ENCODE measurements around the gene LAMTOR4.
"Not testable (repeated sequence)": the region's sequence is repeated elsewhere in the genome, so short reads cannot be mapped to it uniquely, and the experiment has no call there.

Gene LAMTOR4

DNA sequence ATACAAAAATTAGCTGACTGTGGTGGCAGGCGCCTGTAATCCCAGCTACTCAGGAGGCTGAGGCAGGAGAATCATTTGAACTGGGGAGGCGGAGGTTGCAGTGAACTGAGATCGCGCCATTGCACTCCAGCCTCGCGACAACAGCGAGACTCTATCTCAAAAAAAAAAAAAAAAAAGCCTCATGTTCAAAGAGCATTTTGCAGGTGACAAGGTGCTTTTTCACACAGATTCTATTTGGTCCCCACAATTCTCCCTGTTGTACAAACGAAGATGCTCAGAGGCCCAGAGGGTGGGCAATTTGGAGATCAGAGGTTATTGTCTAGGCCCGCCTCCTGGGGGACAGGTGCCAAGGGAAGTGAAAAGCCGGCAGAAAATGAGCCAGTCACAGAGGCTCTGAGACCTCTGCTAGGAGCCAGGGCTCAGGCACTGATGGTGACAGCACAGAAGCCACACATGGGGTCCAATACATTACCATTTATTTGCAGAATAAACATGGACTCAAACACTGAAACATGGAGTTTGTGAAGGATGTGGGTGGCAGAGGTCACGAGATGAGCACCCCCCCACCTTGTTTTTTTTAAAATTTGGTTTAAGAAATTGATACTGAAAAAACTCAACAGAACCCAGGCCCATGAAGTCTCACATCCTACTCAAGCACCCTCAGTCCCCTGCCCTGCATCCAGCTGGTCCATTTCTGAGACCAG lies 20.6 kb downstream of the LAMTOR4 start:
- in situ Hi-C loops (cut with HindIII; ENCODE audit: low sequenced_read_pairs) = no loop called here

DNA sequence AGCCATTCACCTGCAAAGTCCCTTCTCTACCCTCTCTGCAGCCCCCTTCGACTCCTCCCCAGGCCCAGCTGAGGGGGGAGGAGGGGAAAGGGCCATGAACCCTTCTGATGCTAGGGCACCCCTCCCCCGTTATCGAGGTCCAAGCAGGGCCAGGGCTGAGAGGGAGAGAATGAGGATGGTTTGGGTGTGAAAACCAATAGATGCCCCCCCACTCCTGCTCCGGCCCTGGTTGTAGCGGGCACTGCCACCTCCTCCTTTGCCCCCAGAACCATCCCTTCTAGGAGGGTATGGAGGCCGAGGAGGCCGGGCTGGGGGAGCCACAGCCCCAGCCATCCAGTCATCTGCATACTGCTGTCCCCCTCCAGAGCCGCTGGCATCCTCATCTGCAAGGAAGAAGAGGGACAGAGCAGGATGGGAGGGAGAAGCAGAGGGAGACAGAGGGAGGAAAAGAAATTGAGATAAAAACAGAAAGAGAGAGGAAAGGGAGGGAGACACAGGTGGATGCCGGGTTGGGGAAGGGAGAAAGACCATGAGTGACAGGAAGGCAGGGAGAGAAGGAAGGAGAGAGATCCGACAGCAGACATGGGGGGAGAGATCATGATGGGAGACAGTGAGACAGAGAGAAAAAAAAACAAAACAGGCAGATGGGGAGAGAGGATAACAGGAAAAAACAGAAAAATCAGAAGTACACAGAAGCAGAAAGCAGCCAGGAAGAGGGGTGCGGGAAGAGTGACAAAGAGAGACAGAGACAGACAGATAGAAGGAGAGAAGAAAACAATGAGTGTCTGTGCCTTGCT lies 21.6 kb downstream of the LAMTOR4 start:
- in situ Hi-C loops (cut with HindIII; ENCODE audit: low sequenced_read_pairs) = no loop called here

DNA sequence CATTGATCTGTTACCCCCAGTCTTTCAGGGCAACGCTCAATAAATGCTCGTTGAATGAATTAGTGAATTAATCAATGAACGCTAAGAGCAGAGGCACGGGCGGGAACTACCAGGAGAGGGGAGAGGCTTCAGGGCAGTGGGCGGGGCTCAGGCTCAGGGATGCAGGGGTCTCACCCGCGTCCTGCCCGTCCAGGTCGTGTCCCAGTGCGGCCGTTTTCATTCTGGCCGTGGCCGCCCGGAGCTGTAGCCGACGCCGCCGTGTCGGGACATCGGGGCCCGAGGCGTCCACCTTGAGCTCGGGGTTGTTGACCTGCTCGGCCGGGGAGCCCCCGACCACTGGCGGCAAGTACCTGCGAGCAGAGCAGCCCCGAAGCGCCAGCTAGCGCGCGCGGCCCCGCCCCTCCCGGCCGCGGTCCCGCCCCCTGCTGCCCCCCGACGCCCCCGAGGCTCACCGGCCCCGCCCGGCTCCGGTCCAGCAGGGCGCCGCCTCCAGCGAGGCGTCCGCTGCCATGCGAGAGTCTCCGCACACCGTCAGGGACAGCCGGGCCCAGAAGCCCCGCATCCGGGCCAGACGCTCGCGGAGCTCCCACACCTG lies 22.5 kb downstream of the LAMTOR4 start:
- in situ Hi-C loops (cut with HindIII; ENCODE audit: low sequenced_read_pairs) = no loop called here

DNA sequence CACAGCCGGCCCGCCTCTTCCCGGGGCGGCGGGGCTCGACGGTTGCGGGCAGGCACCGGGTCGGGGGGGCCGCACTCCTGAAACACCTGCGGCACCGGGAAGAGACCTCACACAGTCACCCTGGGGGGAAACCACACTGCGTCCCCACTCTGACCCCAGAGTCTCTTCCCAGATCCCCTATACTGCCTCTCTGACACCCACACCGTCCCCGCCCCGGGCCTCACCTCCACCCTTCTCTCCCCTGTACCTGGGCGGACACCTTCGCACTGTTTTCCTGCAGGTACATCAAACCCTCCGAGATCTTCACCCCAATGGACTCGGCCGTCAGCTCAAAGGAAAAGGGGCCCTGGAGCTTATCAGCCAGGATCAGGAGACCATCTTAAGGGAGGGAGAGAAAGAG lies 23.1 kb downstream of the LAMTOR4 start:
- in situ Hi-C loops (cut with HindIII; ENCODE audit: low sequenced_read_pairs) = no loop called here

DNA sequence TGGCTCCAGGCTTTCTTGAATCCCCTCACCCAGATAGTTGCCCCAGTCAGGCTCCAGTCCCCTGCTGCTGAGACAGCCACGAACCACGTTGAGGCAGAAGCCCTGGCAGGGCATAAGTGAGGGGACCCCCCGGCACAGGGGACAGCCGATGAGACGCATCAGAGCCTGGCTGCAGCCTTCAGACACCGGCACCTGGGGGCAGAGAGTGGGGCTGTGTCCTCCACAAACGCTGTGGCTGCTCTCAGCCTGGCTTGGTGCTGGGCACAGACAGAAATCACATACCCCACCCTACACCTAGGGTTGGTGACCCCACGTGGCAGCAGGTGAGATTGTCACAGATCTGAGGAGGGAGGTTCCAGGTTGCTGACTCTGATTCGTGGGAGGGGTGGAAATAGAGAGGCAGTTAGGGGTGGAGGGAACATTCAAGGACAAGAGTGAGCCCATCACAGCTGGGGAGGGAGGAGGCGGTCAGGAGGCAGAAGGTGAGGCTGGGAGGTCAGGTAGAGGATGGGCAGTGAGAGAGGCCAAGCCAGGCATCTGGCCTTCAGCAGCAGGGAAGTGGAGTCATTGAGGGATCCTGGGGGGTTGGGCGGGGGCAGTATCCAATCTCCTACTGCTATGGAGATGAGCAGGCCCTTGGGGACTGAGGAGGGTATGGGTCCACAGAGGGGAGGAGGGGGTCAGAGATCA lies 25.2 kb downstream of the LAMTOR4 start:
- in situ Hi-C loops (cut with HindIII; ENCODE audit: low sequenced_read_pairs) = no loop called here

DNA sequence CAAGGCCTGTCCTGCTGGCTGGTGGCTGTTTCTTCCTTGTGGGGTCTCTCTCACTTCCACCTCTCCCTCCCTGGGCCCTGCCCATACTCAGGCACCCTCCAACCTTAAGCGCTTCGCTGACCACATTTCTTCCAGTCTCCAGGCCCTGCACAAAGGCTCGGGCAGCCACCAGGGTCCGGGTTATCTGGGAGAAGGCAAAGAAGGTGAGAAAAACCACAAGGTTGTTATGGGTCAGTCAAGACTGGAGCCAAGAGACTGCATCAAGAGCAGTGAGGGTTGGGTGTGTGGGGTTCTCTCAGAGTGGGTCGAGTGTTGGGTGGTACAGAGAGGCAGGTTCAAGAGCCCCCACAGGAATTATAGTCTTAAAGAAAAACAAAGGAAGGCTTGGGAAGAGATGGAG lies 25.9 kb downstream of the LAMTOR4 start:
- in situ Hi-C loops (cut with HindIII; ENCODE audit: low sequenced_read_pairs) = no loop called here

DNA sequence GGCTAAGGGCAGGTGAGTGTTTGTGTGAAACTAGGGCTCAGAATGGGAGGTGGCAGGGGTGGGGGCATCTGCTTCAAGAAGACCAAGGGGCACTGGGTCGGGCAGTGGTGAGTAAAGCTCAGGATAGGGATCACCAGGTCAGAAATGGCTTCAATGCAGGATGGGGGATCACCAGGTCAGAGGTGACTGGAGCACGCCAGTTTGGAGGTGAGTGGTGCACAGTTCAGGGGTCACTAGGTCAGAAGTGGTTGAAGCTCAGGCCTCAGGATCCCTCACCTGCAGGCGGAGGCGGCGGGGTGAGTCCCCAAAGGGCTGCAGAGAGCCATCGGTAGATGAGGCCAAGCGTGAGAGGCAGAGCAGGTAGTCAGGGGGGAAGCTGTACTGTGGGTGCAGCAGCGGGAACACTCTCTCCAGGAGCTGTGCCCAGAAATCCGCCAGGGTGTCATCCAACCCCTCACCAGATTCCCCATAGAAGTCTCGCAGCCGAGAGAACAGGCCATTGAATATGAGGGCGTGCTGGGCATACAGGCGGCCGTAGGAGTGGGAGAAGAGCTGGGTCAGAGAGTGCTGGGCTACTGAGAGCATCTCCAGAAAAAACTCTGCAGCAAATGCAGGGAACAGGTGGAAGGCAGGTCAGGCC lies 26.7 kb downstream of the LAMTOR4 start:
- in situ Hi-C loops (cut with HindIII; ENCODE audit: low sequenced_read_pairs) = no loop called here

DNA sequence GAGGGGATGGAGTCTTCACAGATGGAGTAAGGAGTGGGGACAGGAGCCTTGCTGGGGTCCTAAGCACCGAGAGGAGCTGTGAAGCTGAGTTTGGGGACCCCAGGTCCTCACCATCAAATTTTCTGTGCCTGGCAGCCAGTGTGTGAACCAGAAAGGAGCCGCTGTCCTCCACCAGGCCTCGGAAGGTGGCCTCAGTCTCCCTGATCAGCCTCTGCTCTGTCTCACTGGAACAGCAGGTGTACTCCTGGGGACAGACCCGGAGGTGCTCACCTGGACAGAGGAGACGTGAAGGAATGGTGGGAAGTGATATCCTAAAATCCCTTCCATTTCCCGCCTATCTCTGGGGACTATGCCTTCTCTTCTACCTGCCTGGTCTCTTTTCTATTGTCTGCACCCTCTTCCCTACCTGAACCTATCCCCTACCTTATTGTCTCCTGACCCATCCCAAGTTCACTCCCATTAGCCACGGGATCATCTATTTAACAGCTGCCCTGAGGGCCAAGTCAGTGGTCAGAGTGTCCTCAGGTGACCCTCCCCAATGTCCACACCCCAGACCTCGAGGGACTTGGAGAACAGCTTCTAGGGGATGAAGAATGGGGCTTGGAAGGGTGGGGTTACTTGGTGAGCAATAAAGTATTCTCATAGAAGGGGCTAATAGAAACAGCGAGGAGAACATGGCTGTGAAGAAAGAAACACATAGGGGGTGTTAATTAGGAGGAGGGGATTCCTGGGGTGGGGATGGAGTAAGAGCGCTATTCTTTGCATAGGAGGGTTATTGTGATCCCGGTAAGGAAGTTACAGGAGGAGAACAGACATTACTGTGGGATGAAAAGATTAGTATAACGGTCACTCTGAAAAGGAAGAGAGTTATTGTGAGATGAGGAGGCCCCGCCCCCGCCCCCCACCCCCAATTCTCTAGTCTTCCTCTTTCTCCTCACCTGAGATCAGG lies 27.7 kb downstream of the LAMTOR4 start:
- in situ Hi-C loops (cut with HindIII; ENCODE audit: low sequenced_read_pairs) = no loop called here

DNA sequence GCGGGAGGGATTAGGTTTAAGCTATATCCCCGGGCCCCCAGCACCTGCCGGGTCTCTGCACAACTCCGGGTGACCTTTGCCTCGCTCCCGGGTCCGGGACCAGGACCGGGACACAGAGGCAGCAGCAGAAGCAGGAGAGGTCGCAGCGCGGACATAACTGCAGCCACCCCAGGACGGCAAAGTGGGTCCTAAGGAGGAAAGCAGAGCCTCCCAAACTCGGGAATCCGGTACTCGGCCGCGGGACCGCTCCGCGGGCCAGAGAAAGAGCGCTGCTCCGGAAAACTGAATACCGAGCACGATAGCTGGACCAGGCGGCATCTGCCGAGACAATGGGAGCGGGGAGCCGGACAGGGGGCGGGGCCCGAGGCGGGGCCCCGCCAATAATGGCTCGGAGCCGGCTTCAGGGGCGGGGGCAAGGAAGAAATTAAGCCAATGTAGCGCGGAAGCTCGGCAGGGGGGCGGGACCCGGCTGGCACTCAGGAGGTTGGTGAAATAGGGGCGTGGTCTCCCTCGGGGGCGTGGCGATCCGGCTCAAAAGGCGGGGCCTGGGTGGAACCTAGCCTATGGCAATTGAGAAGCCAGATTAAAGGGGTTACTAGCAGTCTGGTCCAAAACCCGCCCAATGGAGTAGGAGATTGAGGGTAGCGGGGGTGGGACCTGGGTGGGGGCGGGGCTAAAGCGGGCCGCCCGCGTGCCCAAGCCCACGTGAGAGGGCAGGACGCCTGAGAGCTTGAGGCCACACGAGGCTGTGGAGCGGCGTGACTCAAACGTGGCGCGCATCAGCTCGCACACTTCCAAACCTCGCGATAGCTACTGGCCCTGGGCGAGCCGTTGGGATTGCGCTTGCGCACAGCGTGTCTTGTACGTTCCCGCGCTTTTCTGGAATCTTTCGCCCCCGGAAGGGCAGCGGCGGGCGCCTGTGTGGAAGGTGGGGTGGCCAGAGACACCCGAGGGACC lies 28.6 kb downstream of the LAMTOR4 start, which contains the start of the genes GPC2 and STAG3:
GPC2 (minus strand) TSS at position 337 of the 957 bp plus-strand sequence; CDS start at position 155, 182 bp downstream.
STAG3 (plus strand) TSS at position 874 of the 957 bp plus-strand sequence. CDS start 2,639 bp downstream, outside the sequence.
- in situ Hi-C loops (cut with HindIII; ENCODE audit: low sequenced_read_pairs) = no loop called here

DNA sequence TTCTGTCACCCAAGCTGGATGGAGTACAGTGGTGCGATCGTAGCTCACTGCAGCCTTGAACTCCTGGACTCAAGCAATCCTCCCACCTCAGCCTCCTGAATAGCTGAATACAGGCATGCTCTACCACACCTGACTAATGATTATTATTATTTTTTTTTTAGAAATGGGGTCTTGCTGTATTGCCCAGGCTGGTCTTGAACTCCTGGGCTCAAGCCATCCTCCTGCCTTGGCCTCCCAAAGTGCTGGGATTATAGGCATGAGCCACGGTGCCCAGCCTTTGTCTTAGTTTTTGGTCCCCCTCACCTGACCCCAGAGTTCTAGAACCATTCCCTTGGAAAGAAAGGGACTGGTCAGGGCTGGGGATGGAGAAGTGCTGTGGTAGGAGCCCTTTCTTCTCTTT lies 31.4 kb downstream of the LAMTOR4 start:
- in situ Hi-C loops (cut with HindIII; ENCODE audit: low sequenced_read_pairs) = not testable (repeated sequence)

DNA sequence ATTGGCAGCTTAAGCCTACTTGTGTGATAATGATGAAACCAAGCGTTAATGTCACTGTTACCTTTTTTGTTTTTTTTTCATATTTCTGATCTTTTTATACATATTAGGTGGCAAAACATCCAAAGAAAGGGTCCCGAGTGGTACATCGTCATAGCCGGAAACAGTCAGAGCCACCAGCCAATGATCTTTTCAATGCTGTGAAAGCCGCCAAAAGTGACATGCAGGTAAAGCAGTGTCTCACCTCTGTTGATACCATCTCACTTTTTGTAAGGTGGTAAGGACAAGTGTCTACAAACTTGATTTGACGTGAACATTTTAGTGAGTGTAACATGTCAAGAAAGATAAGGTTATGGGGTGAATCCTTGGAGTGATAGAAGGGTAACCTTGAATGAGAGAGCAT lies 33.9 kb downstream of the LAMTOR4 start:
- in situ Hi-C loops (cut with HindIII; ENCODE audit: low sequenced_read_pairs) = not testable (repeated sequence)

DNA sequence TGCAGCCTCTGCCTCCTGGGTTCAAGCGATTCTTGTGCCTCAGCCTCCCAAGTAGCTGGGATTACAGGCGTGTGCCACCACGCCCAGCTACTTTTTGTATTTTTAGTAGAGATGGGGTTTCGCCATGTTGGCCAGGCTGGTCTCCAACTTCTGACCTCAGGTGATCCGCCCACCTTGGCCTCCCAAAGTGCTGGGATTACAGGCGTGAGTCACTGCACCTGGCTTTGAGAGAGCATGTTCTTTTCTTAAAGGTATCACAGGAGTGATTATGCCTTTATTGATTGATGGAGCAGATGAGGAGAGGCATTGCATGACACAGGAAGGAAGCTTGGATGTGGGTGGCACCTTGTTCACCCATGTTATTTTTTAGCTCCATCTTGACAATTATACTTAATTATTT lies 34.4 kb downstream of the LAMTOR4 start:
- in situ Hi-C loops (cut with HindIII; ENCODE audit: low sequenced_read_pairs) = not testable (repeated sequence)

DNA sequence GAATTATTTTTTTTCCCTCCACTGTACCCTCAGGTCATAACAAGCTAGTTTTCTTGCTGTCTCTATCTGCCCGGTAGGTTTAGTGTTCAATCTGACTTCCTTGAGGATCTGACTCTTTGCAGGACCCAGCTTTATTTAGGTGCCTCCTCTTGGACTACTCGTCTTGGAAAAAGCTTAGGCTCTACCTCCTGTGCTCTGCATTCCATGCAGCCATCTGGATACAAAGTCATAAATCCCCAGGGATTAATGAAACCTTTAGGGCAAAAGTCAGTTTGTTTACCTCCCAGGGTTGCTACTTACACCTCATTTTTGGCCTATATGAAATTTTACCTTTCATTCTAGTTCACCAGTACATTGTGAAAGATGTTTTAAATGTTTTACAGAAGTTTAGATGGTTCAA lies 37.0 kb downstream of the LAMTOR4 start:
- in situ Hi-C loops (cut with HindIII; ENCODE audit: low sequenced_read_pairs) = no loop called here

DNA sequence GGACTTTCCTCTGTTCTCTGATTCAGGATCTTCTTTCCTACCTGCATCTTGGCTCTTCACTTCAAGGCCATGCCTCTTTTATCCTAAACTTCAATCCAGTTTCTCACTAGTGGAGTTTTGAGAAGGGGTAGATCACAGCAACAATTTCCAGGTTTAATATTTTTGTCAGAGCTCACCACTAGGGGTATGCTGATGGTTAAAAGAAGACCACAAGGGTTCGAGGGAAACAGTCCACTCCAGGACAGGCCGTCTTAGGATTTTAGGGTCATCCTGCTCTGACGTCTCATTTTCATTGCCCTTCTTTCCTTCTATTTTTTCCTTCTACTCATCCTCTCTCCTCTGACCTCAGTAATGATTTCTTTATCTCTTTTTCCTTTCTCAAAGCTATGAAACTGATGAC lies 40.3 kb downstream of the LAMTOR4 start:
- in situ Hi-C loops (cut with HindIII; ENCODE audit: low sequenced_read_pairs) = no loop called here

DNA sequence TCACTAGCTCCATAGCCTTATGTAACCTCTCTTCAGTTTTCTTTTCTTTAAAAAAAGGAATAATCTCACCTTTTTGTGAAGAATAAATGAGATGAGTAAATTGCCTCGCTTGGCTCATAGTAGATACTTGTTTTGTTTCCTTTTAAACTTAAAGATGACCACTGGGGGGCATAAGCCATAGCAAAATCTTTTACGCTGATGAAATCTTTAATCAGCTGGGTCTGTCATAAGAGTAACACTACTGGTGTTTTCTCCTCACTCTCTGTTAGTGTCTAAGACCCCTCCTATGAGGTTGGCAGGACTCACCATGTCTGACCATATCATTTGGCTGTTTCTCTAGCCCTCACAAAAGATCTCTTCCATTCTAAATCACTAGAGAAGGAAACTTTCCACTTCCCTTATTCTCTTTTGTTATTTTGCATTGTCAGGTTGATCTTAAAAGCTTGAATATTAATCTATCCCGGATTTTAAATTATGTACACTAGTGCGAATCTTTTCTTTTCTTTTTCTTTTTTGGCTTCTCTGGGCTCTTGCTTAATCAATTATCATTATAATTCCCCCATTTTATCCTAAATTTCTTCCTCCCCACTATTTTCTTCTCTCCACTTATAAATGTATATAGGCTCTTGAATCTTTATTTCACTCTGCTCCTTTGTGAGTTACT lies 41.5 kb downstream of the LAMTOR4 start:
- in situ Hi-C loops (cut with HindIII; ENCODE audit: low sequenced_read_pairs) = no loop called here

DNA sequence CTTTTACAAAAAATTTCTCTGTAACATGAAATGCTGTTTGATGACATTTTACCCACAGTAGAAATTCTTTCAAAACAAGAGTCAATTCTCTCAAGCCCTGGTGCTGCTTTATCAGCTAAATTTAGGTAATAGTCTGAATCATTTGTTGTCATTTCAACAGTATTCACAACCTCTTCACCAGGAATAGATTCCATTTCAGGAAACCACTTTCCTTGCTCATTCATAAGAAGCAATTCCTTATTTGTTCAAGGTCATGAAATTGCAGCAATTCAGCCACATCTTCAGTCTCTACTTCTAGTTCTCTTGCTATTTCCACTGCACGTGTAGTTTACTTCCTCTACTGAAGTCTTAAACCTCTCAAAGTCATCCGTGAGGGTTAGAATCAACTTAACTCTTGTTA lies 43.1 kb downstream of the LAMTOR4 start:
- in situ Hi-C loops (cut with HindIII; ENCODE audit: low sequenced_read_pairs) = no loop called here

DNA sequence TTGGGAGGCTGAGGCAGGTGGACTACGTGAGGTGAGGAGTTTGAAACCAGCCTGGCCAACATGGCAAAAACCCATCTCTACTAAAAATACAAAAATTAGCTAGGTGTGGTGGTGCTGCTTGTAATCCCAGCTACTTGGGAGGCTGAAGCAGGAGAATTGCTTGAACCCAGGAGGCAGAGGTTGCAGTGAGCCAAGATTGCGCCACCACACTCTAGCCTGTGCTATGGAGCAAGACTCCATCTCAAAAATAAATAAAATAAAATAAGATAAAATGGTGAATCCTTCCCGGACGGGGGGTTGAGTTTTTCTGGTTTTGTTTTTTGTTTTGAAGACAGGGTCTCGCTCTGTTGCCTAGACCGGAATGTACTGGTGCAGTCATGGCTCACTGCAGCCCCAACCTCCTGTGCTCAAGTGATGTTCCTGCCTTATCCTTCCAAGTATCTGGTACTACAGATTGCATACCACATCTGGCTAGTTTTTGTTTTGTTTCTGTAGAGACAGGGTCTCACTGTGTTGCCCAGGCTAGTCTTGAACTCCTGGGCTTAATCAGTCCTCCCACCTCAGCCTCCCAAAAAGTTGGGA lies 43.7 kb downstream of the LAMTOR4 start:
- in situ Hi-C loops (cut with HindIII; ENCODE audit: low sequenced_read_pairs) = not testable (repeated sequence)

DNA sequence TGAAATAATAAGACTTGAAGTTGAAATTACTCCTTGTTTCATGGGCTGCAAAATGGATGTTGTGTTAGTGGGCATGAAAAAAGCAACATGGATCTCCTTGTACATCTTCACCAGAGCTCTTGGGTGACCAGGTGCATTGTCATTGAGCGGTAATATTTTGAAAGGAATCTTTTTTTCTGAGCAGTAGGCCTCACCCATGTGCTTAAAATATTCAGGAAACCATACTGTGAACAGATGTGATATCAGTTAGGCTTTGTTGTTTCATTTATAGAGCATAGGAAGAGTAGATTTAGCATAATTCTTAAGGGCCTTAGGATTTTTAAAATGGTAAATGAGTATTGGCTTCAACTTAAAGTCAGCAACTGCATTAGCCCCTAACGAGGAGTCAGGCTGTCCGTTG lies 44.3 kb downstream of the LAMTOR4 start:
- in situ Hi-C loops (cut with HindIII; ENCODE audit: low sequenced_read_pairs) = no loop called here
